ENCODE measurements around the gene ARL15.
"Not testable (repeated sequence)": the region's sequence is repeated elsewhere in the genome, so short reads cannot be mapped to it uniquely, and the experiment has no call there.

ARL15 gene

GRCh38 chr5:53879708-53880323, 430.6 kb downstream of the ARL15 start:
- no peak for DNase-seq

DNA sequence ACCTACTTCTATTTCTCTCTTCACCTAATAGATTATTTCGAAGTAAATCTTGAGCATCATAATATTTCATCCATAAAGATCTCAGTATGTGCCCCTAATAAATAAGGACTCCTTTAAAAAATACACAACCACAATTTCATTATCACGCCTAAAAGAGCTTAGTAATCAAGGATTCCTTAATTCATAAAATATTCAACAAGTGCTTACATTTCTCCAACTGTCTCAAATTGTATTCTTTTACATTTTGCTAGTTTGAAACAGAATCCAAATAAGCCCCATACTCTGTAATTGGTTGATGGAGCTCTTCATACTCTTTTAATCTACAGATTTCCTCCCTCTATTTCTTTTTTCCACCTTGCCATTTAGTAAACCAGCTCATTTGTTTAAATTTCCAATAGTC, 432.4 kb downstream of the ARL15 start:
- no peak for DNase-seq

DNA sequence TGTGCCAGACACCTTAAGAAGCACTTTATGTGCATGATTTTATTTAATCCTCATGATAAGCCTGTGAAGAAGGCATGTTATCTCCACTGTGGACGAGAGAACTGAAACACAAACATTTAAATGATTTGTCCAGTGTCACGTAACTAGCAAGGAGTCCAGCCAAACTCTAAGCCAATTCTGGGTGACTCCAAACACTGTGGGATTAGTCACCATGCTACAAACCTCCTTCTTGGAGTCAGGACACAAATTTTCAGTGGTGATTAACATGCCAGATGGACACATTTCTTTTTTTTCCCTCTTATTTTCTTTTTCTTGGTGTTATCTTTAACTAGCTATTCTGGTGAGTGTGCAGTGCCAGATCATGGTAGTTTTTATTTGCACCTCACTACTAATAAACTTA, 433.1 kb downstream of the ARL15 start:
- no peak for DNase-seq

DNA sequence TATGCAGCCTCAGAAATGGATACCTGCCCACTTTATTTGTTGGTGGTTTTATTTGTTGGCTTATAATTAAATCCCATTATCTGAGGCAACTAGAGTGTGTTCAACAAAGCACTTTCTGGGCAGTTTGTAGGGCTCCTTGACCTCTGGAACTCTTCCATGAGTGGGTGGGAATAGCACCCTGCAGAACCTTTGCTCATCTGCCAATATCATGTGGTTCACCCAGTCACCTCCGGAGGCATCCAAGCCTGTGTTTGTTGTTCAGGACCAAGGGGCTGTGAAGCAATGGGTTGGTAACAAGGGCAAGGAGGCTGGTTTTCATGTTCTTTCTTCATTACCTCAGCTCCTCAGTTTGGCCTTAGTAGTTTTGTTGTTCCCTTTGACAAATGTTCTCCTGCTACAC, 436.0 kb downstream of the ARL15 start:
- DNase-seq = no peak

- DNase-seq = no peak
Observed at GRCh38 chr5:53873235-53873634, 437.1 kb downstream of the ARL15 start.

GRCh38 chr5:53871775-53872174, 438.6 kb downstream of the ARL15 start:
- DNase-seq = no peak

- DNase-seq = no peak
Observed at GRCh38 chr5:53871050-53871449, 439.3 kb downstream of the ARL15 start.

DNA sequence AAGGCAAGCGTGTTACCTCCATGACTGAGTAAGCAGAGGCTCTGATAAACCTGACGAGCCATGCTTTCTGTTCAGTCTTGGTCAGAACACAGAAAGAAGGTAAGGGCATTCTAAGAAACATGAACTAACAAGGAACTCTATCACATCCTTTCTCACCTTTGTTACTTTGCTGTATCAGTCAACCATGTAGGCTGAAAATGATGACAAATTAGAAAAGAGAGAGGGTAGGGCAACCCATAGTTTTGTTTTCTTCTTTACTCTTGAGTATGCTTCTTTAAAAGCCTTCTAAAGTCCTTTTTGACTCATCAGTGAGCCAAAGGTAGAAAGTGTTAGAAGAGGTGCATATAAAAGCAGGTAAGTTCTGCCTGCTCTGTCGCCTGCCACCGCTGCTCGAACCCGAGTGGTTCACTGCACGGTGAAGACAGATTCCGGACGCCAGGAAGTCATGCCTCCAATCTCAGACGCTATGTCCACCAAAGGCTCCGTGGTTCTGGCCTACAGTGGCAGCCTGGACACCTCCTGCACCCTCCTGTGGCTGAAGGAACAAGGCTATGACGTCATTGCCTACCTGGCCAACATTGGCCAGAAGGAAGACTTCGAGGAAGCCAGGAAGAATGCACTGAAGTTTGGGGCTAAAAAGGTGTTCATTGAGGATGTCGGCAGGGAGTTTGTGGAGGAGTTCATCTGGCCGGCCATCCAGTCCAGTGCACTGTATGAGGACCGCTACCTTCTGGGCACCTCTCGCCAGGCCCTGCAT, 451.5 kb downstream of the ARL15 start:
- DNase-seq = no peak

DNA sequence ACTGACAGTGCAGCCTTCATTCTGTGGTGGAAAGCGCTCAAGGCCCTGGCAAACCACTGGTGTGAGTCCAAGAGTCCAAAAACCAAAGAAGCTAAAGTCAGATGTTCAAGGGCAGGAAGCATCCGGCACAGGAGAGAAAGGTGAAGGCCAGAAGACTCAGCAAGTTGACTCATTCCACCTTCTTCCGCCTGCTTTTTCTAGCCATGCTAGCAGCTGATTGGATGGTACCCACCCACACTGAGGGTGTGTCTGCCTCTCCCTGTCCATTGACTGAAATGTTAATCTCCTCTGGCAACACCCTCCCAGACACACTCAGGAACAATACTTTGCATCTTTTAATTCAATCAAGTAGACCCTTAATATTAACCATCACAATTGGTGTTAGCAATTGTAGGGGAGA, 453.9 kb downstream of the ARL15 start:
- no peak for DNase-seq

DNA sequence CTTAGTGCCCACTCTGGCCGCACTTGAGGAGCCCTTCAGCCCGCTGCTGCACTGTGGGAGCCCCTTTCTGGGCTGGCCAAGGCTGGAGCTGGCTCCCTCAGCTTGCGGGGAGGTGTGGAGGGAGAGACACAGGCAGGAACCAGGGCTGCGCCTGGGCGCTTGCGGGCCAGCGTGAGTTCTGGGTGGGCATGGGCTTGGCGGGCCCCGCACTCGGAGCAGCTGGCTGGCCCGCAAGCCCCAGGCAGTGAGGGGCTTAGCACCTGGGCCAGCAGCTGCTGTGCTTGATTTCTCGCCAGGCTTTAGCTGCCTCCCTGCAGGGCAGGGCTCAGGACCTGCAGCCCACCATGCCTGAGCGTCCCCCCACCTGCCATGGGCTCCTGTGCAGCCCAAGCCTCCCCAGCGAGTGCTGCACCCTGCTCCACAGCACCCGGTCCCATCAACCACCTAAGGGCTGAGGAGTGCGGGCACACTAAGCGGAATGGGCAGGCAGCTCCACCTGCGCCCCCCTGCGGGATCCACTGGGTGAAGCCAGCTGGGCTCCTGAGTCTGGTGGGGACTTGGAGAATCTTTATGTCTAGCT, 473.4 kb downstream of the ARL15 start:
- not testable (repeated sequence) for DNase-seq

DNA sequence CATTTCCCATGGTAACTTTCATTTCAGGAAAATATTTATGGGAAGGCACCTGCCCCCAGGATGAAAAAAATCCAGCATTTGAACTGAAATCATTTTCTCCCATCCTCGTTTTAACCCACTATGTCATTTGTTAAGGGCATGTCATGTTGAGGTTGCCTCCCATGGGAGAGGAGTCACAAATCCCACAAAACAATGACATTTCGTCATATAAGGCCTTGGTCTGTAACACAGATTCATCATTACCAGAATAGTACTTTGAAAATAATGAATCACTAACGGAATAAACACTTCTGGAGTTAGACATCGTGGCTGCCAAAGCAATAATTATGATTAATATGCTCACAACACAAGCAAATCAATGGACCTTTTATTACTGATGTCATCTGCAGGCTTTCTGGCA, 475.9 kb downstream of the ARL15 start:
- DNase-seq = no peak
